SK-N-SH (cell line): Measurements from ENCODE around the gene PCDHGB6. TPM values are rescaled to one million over a fixed set of nuclear protein-coding genes. Genes with fewer than 3 reads are reported as not detected.

Experiments
- CTCF ChIA-PET: fragments of 300-600, 350-600 bp; formaldehyde crosslinking; extraction: SDS; loops from one replicate; lab custom pipeline; 2021; lab: Yijun Ruan, JAX
- POLR2A ChIA-PET: fragments of 350-600 bp; sonication (Branson Sonifier 250); formaldehyde crosslinking; extraction: SDS; loops from one replicate; lab custom pipeline; 2020; ENCODE audit warnings: antibody characterized with exemption, inconsistent platforms; lab: Yijun Ruan, JAX
- DNase-seq: peaks from one replicate; pipeline ENCODE4 v3.0.0; 2012
- H2AFZ ChIP-seq: fragments of 200-600 bp; sonication (generic); 2 replicates; pipeline ENCODE4 v1.8.1; 2016; ENCODE audit warnings: antibody characterized with exemption, mild to moderate bottlenecking, low read depth
- H3F3A ChIP-seq: fragments of 200-600 bp; sonication (generic); replicated peaks from 2 replicates; pipeline ENCODE3; 2016; ENCODE audit warnings: antibody characterized with exemption, mild to moderate bottlenecking; ENCODE audit not compliant: insufficient read depth
- H3K27ac ChIP-seq, 2 experiments: fragments of 200-500 bp in 1 of 2; fragments of 200-600 bp in 1 of 2; sonication (Bioruptor generic) in 1 of 2; sonication (generic), shearing (Covaris generic) in 1 of 2; 2 replicates each; pipeline versions ENCODE4 v1.5.1 to v1.6.1; 2014 to 2016; ENCODE audit warnings: low read depth in 2 of 2, inconsistent platforms in 1 of 2, low read length in 1 of 2, mild to moderate bottlenecking in 1 of 2, mixed read lengths in 1 of 2
- H3K27me3 ChIP-seq: fragments of 200-600 bp; sonication (generic), shearing (Covaris generic); 2 replicates; pipeline ENCODE4 v1.6.1; 2016; ENCODE audit warnings: mixed run types; ENCODE audit not compliant: insufficient read depth
- H3K36me3 ChIP-seq, 2 experiments: fragments of 200-500 bp in 1 of 2; fragments of 200-600 bp in 1 of 2; sonication (Bioruptor generic) in 1 of 2; sonication (generic) in 1 of 2; replicated peaks in 1 of 2; 2 replicates each; pipeline versions ENCODE3 to v1.5.1; 2014 to 2016; ENCODE audit warnings: low read length in 1 of 2, mild to moderate bottlenecking in 1 of 2; ENCODE audit not compliant: insufficient read depth in 2 of 2, control insufficient read depth in 1 of 2
- H3K4me1 ChIP-seq, 2 experiments: fragments of 200-500 bp in 1 of 2; fragments of 200-600 bp in 1 of 2; sonication (Bioruptor generic) in 1 of 2; sonication (generic), shearing (Covaris generic) in 1 of 2; 2 replicates each; pipeline versions ENCODE4 v1.5.1 to v1.6.1; 2014 to 2016; ENCODE audit warnings: low read depth in 1 of 2, low read length in 1 of 2, mixed run types in 1 of 2; ENCODE audit not compliant: insufficient read depth in 2 of 2, control insufficient read depth in 1 of 2
- H3K4me2 ChIP-seq: fragments of 200-600 bp; sonication (generic), shearing (Covaris generic); 2 replicates; pipeline ENCODE4 v1.6.1; 2017; ENCODE audit warnings: mixed run types
- H3K4me3 ChIP-seq, 2 experiments: fragments of 200-500 bp in 1 of 2; fragments of 200-600 bp in 1 of 2; sonication (Bioruptor generic) in 1 of 2; sonication (generic), shearing (Covaris generic) in 1 of 2; 2 replicates each; pipeline versions ENCODE4 v1.5.1 to v1.8.1; 2014 to 2016; ENCODE audit warnings: low read depth in 2 of 2, inconsistent platforms in 1 of 2, low read length in 1 of 2, mild to moderate bottlenecking in 1 of 2, mixed read lengths in 1 of 2, moderate library complexity in 1 of 2
- H3K79me2 ChIP-seq: fragments of 200-600 bp; sonication (generic); 2 replicates; pipeline ENCODE4 v1.8.1; 2017; ENCODE audit warnings: mild to moderate bottlenecking; ENCODE audit not compliant: insufficient read depth
- H3K9ac ChIP-seq: fragments of 200-600 bp; sonication (generic); 2 replicates; pipeline ENCODE4 v1.6.1; 2017; ENCODE audit warnings: mixed run types
- H3K9me2 ChIP-seq: fragments of 200-600 bp; sonication (generic); 2 replicates; pipeline ENCODE4 v1.6.1; 2017; ENCODE audit warnings: mixed run types
- H3K9me3 ChIP-seq: fragments of 200-600 bp; sonication (generic); 2 replicates; pipeline ENCODE4 v1.6.1; 2017; ENCODE audit warnings: mixed run types, mild to moderate bottlenecking, moderate library complexity
- H4K20me1 ChIP-seq: fragments of 200-600 bp; sonication (generic); 2 replicates; pipeline ENCODE4 v1.6.1; 2017; ENCODE audit warnings: mild to moderate bottlenecking, mixed run types; ENCODE audit not compliant: insufficient read depth
- CHD2 ChIP-seq: fragments of 150-350 bp; IDR thresholded peaks from 2 replicates; pipeline ENCODE4 v1.6.1; 2018; ENCODE audit warnings: low read length; ENCODE audit not compliant: partially characterized antibody
- CTCF ChIP-seq: fragments of 200-600 bp; sonication (generic); IDR thresholded peaks from 2 replicates; pipeline ENCODE4 v1.6.1; 2017; ENCODE audit warnings: antibody characterized with exemption, mild to moderate bottlenecking, moderate library complexity
- ELF1 ChIP-seq: IDR thresholded peaks from 2 replicates; pipeline ENCODE4 v1.4.0; 2012
- FOXM1 ChIP-seq: IDR thresholded peaks from 2 replicates; pipeline ENCODE4 v1.4.0; 2012; ENCODE audit warnings: low read depth, mild to moderate bottlenecking
- GATA2 ChIP-seq: sonication (generic); formaldehyde crosslinking; IDR thresholded peaks from 2 replicates; pipeline ENCODE4 v1.5.0; 2020; ENCODE audit warnings: mild to moderate bottlenecking, missing genetic modification reagents
- JUND ChIP-seq: IDR thresholded peaks from 2 replicates; pipeline ENCODE4 v1.4.0; 2012
- MXI1 ChIP-seq: IDR thresholded peaks from 2 replicates; pipeline ENCODE4 v1.6.1; 2012; ENCODE audit warnings: mild to moderate bottlenecking, low read depth, low read length, improper control_type of control experiment
- NFIC ChIP-seq: IDR thresholded peaks from 2 replicates; pipeline ENCODE4 v1.4.0; 2012; ENCODE audit warnings: borderline replicate concordance
- PBX3 ChIP-seq: IDR thresholded peaks from 2 replicates; pipeline ENCODE4; 2012
- RAD21 ChIP-seq: IDR thresholded peaks from 2 replicates; pipeline ENCODE4 v1.6.1; 2012; ENCODE audit warnings: mild to moderate bottlenecking, low read length
- RFX5 ChIP-seq: IDR thresholded peaks from 2 replicates; pipeline ENCODE4 v1.6.1; 2012; ENCODE audit warnings: mild to moderate bottlenecking, improper control_type of control experiment, low read length
- TAF1 ChIP-seq: IDR thresholded peaks from 2 replicates; pipeline ENCODE4 v1.6.1; 2012; ENCODE audit warnings: low read depth, mild to moderate bottlenecking, low read length, moderate library complexity, borderline replicate concordance
- TCF12 ChIP-seq: IDR thresholded peaks from 2 replicates; pipeline ENCODE4 v1.4.0; 2012
- TEAD4 ChIP-seq: IDR thresholded peaks from 2 replicates; pipeline ENCODE4 v1.4.0; 2012; ENCODE audit warnings: mild to moderate bottlenecking, borderline replicate concordance; ENCODE audit not compliant: insufficient read depth
- USF2 ChIP-seq: fragments of 150-350 bp; IDR thresholded peaks from 2 replicates; pipeline ENCODE4 v1.6.1; 2017; ENCODE audit warnings: antibody characterized with exemption, low read length, low read depth, borderline replicate concordance
- WGBS: methylation state at CpG from one replicate; pipeline ENCODE4 v1.1.6; 2017; ENCODE audit warnings: low lambda C conversion rate; 5-methylcytosine and 5-hydroxymethylcytosine counted together
- polyA plus RNA-seq, 3 experiments: library from polyadenylated mRNA; depleted of rRNA; stranded (reverse); fragments of >200 nt; gene quantifications; 2 replicates each; pipeline ENCODE4 v1.2.3, GENCODE V29; 2012
- TF ChIP-seq, protein P1 (sequence below): IDR thresholded peaks from 2 replicates; pipeline ENCODE4 v1.4.0; 2012; ENCODE audit warnings: low read depth
- TF ChIP-seq, protein P2 (sequence below): IDR thresholded peaks from 2 replicates; pipeline ENCODE4 v1.6.1; 2012; ENCODE audit warnings: mild to moderate bottlenecking, low read depth, low read length, moderate library complexity

PCDHGB6 gene
- polyA plus RNA-seq, 1 of the 3 experiments (the other 2 are of a cell fraction) = 0.18 TPM

- TF ChIP-seq RFX5 = no peak
- TF ChIP-seq RAD21 = peak; percentile 45
- TF ChIP-seq CTCF = peak; percentile 52
- Histone ChIP-seq H3K4me1 (no peaks in the 10 kb centered on the region), H3K4me2 (no peak within 1 kb of the TSS), H3K79me2 (no peaks in the 10 kb centered on the region), H4K20me1 (no peaks in the 10 kb centered on the region), H3K27me3 (no peaks in the 10 kb centered on the region), H3K9ac (no peak within 1 kb of the TSS), H3K9me2 (no peaks in the 10 kb centered on the region), H3K9me3 (no peaks in the 10 kb centered on the region; the same call in 1 of the 2 replicates), H3K4me3 (no peak within 1 kb of the TSS; a peak in 1 of 4 replicates), H3K27ac (no peak within 1 kb of the TSS), H3F3A (no peaks in the 10 kb centered on the region), H2AFZ (no peak within 1 kb of the TSS), H3K36me3 (peaks cover 0 to 14% of the 10 kb centered on the region in 2 experiments)
- no peak for DNase-seq
- ChIA-PET CTCF (interaction anchor here (0.9 to 1.8 kb wide), 5 partner anchors 12 to 193 kb away, joined by 3 to 8 read pairs (median 4); partner anchors contain the start of gene PCDHB14), POLR2A (no interaction called here)
- 67% methylated on average over 27 of the region's 27 CpGs for WGBS
Measured at GRCh38 chr5:141373673-141374317, 34.0 kb upstream of the PCDHGB6 start, which contains the start of gene PCDHGA6. PCDHGA6 (plus strand) TSS chr5:141373891; CDS start chr5:141374084, 193 bp downstream.

DNA sequence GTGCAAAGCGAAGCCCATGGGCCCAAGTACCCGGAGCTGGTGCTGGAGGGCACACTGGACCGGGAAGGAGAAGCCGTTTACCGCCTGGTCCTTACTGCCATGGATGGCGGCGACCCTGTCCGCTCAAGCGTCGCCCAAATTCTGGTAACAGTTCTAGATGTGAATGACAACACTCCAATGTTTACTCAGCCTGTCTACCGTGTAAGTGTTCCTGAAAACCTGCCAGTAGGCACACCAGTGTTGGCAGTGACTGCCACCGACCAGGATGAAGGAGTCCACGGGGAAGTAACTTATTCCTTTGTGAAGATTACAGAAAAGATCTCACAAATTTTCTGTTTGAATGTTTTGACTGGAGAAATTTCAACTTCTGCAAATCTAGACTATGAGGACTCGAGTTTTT, 33.2 kb upstream of the PCDHGB6 start:
- 69% methylated on average over 14 of the region's 14 CpGs for WGBS
- no peak overlapping the region for H3K4me3 ChIP-seq
- DNase-seq = no peak
- ChIA-PET CTCF (interaction anchor here (0.7 to 1.8 kb wide), 6 partner anchors 12 to 193 kb away, joined by 3 to 8 read pairs (median 4); partner anchors contain the start of gene PCDHB14), POLR2A (no interaction called here)
- H3K4me2 ChIP-seq = no peak overlapping the region
- no peaks in the 10 kb centered on the region for H3K27me3 ChIP-seq
- H2AFZ ChIP-seq = no peak overlapping the region
- H4K20me1 ChIP-seq = no peaks in the 10 kb centered on the region
- no peaks in the 10 kb centered on the region for H3K4me1 ChIP-seq
- H3K9ac ChIP-seq = no peak overlapping the region
- H3K9me2 ChIP-seq = no peaks in the 10 kb centered on the region
- H3K36me3 ChIP-seq = peaks cover 0 to 14% of the 10 kb centered on the region in 2 experiments
- no peak overlapping the region for H3K27ac ChIP-seq
- H3K79me2 ChIP-seq = no peaks in the 10 kb centered on the region
- no peaks in the 10 kb centered on the region for H3F3A ChIP-seq
- H3K9me3 ChIP-seq = no peaks in the 10 kb centered on the region; the same call in 1 of the 2 replicates
- TF ChIP-seq RAD21 (no peak), CHD2 (no peak), JUND (no peak), CTCF (no peak), TCF12 (no peak), FOXM1 (no peak), USF2 (no peak), PBX3 (no peak), MXI1 (no peak), TAF1 (no peak), ELF1 (no peak), NFIC (no peak), GATA2 (CRISPR knock-in tag) (no peak), TEAD4 (no peak)
- TF ChIP-seq, protein P1, sequence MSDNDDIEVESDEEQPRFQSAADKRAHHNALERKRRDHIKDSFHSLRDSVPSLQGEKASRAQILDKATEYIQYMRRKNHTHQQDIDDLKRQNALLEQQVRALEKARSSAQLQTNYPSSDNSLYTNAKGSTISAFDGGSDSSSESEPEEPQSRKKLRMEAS = no peak
- TF ChIP-seq, protein P2, sequence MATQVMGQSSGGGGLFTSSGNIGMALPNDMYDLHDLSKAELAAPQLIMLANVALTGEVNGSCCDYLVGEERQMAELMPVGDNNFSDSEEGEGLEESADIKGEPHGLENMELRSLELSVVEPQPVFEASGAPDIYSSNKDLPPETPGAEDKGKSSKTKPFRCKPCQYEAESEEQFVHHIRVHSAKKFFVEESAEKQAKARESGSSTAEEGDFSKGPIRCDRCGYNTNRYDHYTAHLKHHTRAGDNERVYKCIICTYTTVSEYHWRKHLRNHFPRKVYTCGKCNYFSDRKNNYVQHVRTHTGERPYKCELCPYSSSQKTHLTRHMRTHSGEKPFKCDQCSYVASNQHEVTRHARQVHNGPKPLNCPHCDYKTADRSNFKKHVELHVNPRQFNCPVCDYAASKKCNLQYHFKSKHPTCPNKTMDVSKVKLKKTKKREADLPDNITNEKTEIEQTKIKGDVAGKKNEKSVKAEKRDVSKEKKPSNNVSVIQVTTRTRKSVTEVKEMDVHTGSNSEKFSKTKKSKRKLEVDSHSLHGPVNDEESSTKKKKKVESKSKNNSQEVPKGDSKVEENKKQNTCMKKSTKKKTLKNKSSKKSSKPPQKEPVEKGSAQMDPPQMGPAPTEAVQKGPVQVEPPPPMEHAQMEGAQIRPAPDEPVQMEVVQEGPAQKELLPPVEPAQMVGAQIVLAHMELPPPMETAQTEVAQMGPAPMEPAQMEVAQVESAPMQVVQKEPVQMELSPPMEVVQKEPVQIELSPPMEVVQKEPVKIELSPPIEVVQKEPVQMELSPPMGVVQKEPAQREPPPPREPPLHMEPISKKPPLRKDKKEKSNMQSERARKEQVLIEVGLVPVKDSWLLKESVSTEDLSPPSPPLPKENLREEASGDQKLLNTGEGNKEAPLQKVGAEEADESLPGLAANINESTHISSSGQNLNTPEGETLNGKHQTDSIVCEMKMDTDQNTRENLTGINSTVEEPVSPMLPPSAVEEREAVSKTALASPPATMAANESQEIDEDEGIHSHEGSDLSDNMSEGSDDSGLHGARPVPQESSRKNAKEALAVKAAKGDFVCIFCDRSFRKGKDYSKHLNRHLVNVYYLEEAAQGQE = no peak
